ENCODE measurements around the gene SPATC1L.

SPATC1L gene

GRCh38 chr21:46122237-46122671, 62.0 kb downstream of the SPATC1L start:
- TF ChIP-seq REST (IDR thresholded peaks at IDR 0.05; ENCODE audit: insufficient read depth in 1 of 2, low read depth in 2 of 2, low read length in 2 of 2) (no peak), TAF1 (IDR thresholded peaks at IDR 0.05; ENCODE audit: borderline replicate concordance, insufficient read depth, low read length) (no peak), SIN3A (IDR thresholded peaks at IDR 0.05; ENCODE audit: borderline replicate concordance, insufficient read depth, low read length) (no peak), POLR2AphosphoS5 (IDR thresholded peaks at IDR 0.05; ENCODE audit: low read depth, low read length) (no peak), FOXP2 (optimal IDR thresholded peaks at IDR 0.05; ENCODE audit: borderline replicate concordance, extremely low read depth, extremely low read length, insufficient read depth) (no peak)

- TF ChIP-seq FOXP2 (optimal IDR thresholded peaks at IDR 0.05; ENCODE audit: borderline replicate concordance, extremely low read depth, extremely low read length, insufficient read depth) = no peak
- no peak for TF ChIP-seq REST (IDR thresholded peaks at IDR 0.05; ENCODE audit: insufficient read depth in 1 of 2, low read depth in 2 of 2, low read length in 2 of 2)
- no peak for TF ChIP-seq SIN3A (IDR thresholded peaks at IDR 0.05; ENCODE audit: borderline replicate concordance, insufficient read depth, low read length)
- TF ChIP-seq TAF1 (IDR thresholded peaks at IDR 0.05; ENCODE audit: borderline replicate concordance, insufficient read depth, low read length) = no peak
- no peak for TF ChIP-seq POLR2AphosphoS5 (IDR thresholded peaks at IDR 0.05; ENCODE audit: low read depth, low read length)
Measured at GRCh38 chr21:46121286-46122221, 62.7 kb downstream of the SPATC1L start.

GRCh38 chr21:46120301-46121285, 63.7 kb downstream of the SPATC1L start:
- TF ChIP-seq POLR2AphosphoS5 (IDR thresholded peaks at IDR 0.05; ENCODE audit: low read depth, low read length) (no peak), SIN3A (IDR thresholded peaks at IDR 0.05; ENCODE audit: borderline replicate concordance, insufficient read depth, low read length) (no peak), FOXP2 (optimal IDR thresholded peaks at IDR 0.05; ENCODE audit: borderline replicate concordance, extremely low read depth, extremely low read length, insufficient read depth) (no peak), REST (IDR thresholded peaks at IDR 0.05; ENCODE audit: insufficient read depth in 1 of 2, low read depth in 2 of 2, low read length in 2 of 2) (no peak), TAF1 (IDR thresholded peaks at IDR 0.05; ENCODE audit: borderline replicate concordance, insufficient read depth, low read length) (no peak)

DNA sequence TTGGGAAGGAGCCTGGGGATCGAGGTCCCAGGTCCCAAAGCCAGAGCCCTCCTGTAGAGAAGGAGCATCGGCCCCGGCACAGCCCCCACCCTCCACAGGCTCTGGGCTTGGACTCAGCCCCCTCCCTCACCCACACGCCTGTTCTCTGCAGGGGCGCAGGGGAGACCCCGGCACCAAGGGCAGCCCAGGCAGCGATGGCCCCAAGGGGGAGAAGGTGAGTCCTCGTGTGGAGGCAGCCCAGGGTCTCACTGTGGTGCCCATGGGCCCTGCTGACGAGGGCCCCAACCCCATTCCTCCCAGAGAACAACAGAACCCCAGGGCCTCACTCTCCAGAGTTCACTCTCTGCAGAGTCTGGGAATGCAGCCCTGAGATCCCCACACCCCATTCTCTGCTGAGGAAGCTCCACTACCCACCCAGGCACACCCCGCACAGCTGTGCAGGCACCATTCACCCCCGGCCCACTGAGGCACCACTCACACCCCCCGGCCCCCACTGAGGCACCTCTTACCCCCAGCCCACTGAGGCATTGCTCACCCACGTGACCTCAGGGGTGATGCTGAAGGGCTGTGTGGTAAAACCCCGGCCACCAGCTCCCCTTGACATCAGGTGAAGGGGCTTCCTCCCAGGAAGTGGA, 64.5 kb downstream of the SPATC1L start:
- TF ChIP-seq FOXP2 (optimal IDR thresholded peaks at IDR 0.05; ENCODE audit: borderline replicate concordance, extremely low read depth, extremely low read length, insufficient read depth) = no peak
- TF ChIP-seq TAF1 (IDR thresholded peaks at IDR 0.05; ENCODE audit: borderline replicate concordance, insufficient read depth, low read length) = no peak
- no peak for TF ChIP-seq POLR2AphosphoS5 (IDR thresholded peaks at IDR 0.05; ENCODE audit: low read depth, low read length)
